Measurements from ENCODE around the gene THAP8.
A peak's percentile ranks its signal among the peaks of the same experiment; 100 is the strongest.

Gene THAP8

DNA sequence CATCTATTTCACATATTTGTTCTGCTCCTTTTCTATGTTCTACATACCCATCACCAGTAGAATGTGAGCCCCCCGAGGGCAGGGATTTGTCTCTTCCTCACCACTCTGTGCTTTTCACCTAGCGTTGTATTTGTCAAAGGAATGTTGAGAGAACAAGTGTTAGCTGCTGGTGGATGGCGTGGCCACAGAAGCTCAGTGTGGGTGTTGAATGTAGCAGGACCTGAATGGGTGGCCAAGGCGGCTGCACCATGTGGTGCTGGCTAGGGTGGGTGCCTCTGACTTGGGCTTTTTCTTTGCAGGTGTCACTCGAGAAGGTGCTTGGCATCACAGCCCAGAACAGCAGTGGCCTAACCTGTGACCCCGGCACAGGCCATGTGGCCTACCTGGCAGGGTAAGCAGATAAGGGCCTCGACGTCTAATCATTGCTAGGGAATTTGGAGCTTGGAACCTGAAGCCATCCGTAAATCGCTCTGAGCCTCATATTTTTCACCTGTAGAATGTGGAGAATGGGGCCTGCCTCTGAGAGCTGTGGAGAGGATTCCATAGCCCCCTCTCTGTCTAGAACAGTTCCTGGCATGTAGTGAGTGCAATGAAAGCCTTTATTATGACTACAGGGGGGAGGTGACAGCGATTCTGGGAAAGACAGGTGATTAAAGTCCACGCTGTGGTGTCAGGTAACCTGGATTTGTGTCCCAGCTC, 4.5 kb upstream of the THAP8 start:
- no peak overlapping the region for H2AFZ ChIP-seq (ENCODE audit: low read length)
- peaks cover 46% of the 10 kb centered on the region for H4K20me1 ChIP-seq (ENCODE audit: insufficient read depth, low read length, poor library complexity, severe bottlenecking)
- H3K36me3 ChIP-seq (ENCODE audit: insufficient read depth, low read length), result peaks cover 45% of the 10 kb centered on the region; the same call in 1 of the 2 replicates
- H3K4me2 ChIP-seq (ENCODE audit: low read depth, low read length, poor library complexity, severe bottlenecking), result peak overlapping the region; percentile 39
- H3K9me3 ChIP-seq (ENCODE audit: insufficient read depth, low read depth, low read length), result no peaks in the 10 kb centered on the region
- no peaks in the 10 kb centered on the region for H3K9me2 ChIP-seq (replicated peaks; ENCODE audit: low read depth, low read length)
- TF ChIP-seq, protein P1, sequence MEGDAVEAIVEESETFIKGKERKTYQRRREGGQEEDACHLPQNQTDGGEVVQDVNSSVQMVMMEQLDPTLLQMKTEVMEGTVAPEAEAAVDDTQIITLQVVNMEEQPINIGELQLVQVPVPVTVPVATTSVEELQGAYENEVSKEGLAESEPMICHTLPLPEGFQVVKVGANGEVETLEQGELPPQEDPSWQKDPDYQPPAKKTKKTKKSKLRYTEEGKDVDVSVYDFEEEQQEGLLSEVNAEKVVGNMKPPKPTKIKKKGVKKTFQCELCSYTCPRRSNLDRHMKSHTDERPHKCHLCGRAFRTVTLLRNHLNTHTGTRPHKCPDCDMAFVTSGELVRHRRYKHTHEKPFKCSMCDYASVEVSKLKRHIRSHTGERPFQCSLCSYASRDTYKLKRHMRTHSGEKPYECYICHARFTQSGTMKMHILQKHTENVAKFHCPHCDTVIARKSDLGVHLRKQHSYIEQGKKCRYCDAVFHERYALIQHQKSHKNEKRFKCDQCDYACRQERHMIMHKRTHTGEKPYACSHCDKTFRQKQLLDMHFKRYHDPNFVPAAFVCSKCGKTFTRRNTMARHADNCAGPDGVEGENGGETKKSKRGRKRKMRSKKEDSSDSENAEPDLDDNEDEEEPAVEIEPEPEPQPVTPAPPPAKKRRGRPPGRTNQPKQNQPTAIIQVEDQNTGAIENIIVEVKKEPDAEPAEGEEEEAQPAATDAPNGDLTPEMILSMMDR (conservative IDR thresholded peaks at IDR 0.05; ENCODE audit: low read length), result no peak
- no peak for TF ChIP-seq EZH2phosphoT487 (IDR thresholded peaks at IDR 0.05; ENCODE audit: borderline replicate concordance)
- no peaks in the 10 kb centered on the region for H3K27me3 ChIP-seq (ENCODE audit: insufficient read depth, low read length, poor library complexity, severe bottlenecking)
- H3F3A ChIP-seq (ENCODE audit: low read depth), result no peaks in the 10 kb centered on the region; the same call in 1 of the 2 replicates
- peak overlapping the region; percentile 19 for H3K9ac ChIP-seq (ENCODE audit: low read depth, low read length, poor library complexity, severe bottlenecking)
- peak overlapping the region; percentile 16 for H3K4me3 ChIP-seq (ENCODE audit: low read length, poor library complexity, severe bottlenecking)
- peaks cover 35% of the 10 kb centered on the region for H3K4me1 ChIP-seq (ENCODE audit: insufficient read depth, low read length, poor library complexity, severe bottlenecking)
- peaks cover 66% of the 10 kb centered on the region for H3K79me2 ChIP-seq (ENCODE audit: insufficient read depth, low read length)

DNA sequence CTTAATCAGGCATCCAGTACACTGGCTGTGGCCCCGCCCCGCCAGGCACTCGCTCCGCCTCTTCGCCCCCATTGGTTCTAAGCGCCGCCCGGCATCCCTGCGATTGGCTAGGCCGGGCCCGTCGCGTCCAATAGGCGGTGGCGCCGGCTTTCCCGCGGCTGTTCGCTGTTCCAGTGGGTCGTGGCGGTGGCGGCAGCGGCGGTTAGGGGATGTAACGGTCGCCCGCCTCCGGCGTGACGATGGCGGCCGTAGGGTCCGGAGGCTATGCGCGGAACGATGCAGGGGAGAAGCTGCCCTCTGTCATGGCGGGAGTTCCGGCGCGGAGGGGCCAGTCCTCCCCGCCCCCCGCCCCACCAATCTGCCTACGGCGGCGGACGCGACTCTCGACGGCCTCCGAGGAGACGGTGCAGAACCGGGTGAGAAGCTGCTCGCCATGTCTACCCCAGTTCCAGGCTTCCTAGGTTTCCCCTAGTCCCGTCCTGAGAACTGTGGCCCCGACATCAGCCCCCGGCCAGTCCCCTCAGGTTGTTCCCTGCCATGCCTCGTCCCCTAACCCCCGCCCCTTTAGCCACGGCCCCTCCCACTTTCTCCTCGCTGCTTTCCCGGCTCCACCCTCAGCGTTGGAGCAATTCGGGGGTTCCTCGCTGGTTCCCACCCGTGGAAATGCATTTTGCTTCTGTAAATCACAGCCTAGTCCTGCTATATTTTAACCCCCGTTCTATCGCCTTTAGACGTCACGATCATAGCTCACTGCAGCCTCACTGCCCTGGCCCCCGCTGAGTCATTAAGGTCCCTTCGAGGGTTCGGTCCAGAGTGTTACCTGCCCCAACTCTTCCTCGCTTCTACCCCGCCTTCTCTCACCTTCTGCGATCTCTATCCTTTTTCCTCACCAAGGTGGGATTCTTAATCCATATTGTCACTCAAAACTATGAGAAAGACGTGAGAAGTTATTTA, 925 bp upstream of the THAP8 start, which contains the start of gene WDR62:
WDR62 (plus strand) TSS at position 165 of the 954 bp plus-strand sequence; CDS start at position 240, 75 bp downstream.
- no peaks in the 10 kb centered on the region; the same call in 1 of the 2 replicates for H3F3A ChIP-seq (ENCODE audit: low read depth)
- TF ChIP-seq, protein P1 (conservative IDR thresholded peaks at IDR 0.05; ENCODE audit: low read length), result no peak; the same call in 1 of the 2 replicates
- TF ChIP-seq EZH2phosphoT487 (IDR thresholded peaks at IDR 0.05; ENCODE audit: borderline replicate concordance), result no peak
- H3K4me3 ChIP-seq (ENCODE audit: low read length, poor library complexity, severe bottlenecking), result peak within 1 kb of the TSS; percentile 99
- no peaks in the 10 kb centered on the region for H3K9me2 ChIP-seq (replicated peaks; ENCODE audit: low read depth, low read length)
- no peaks in the 10 kb centered on the region for H3K27me3 ChIP-seq (ENCODE audit: insufficient read depth, low read length, poor library complexity, severe bottlenecking)
- peaks cover 45% of the 10 kb centered on the region for H3K4me1 ChIP-seq (ENCODE audit: insufficient read depth, low read length, poor library complexity, severe bottlenecking)
- H3K9me3 ChIP-seq (ENCODE audit: insufficient read depth, low read depth, low read length), result no peaks in the 10 kb centered on the region
- H3K36me3 ChIP-seq (ENCODE audit: insufficient read depth, low read length), result peaks cover 16% of the 10 kb centered on the region; the same call in 1 of the 2 replicates
- H2AFZ ChIP-seq (ENCODE audit: low read length), result peak within 1 kb of the TSS; percentile 90
- peak within 1 kb of the TSS; percentile 95 for H3K4me2 ChIP-seq (ENCODE audit: low read depth, low read length, poor library complexity, severe bottlenecking)
- peaks cover 43% of the 10 kb centered on the region for H4K20me1 ChIP-seq (ENCODE audit: insufficient read depth, low read length, poor library complexity, severe bottlenecking)
- peaks cover 57% of the 10 kb centered on the region for H3K79me2 ChIP-seq (ENCODE audit: insufficient read depth, low read length)
- H3K9ac ChIP-seq (ENCODE audit: low read depth, low read length, poor library complexity, severe bottlenecking), result peak within 1 kb of the TSS; percentile 91

DNA sequence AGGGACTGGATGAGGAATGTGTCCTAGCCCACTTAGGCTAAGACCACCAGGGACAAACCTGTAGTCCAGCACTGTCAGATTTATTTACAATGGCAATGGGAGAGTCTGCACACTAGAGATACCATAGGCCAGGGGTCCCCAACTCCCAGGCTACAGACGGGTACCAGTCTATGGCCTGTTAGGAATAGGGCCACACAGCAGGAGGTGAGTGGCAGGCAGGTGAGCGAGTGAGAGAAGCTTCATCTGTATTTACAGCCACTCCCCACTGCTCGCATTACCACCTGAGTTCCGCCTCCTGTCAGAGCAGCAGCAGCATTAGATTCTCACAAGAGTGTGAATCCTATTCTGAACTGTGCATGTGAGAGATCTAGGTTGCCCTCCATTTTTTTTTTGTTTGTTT, 2.4 kb downstream of the THAP8 start:
- H3K79me2 ChIP-seq (ENCODE audit: insufficient read depth, low read length), result peaks cover 24% of the 10 kb centered on the region

More for the DNA sequence above, 2.4 kb downstream of the THAP8 start:
- TF ChIP-seq EZH2phosphoT487 (IDR thresholded peaks at IDR 0.05; ENCODE audit: borderline replicate concordance), result no peak
- TF ChIP-seq, protein P1 (conservative IDR thresholded peaks at IDR 0.05; ENCODE audit: low read length), result no peak
- Histone ChIP-seq H3K9ac (ENCODE audit: low read depth, low read length, poor library complexity, severe bottlenecking) (no peak overlapping the region), H3K9me3 (ENCODE audit: insufficient read depth, low read depth, low read length) (no peaks in the 10 kb centered on the region), H3K36me3 (ENCODE audit: insufficient read depth, low read length) (no peaks in the 10 kb centered on the region), H3K4me2 (ENCODE audit: low read depth, low read length, poor library complexity, severe bottlenecking) (no peak overlapping the region), H3K4me1 (ENCODE audit: insufficient read depth, low read length, poor library complexity, severe bottlenecking) (peaks cover 24% of the 10 kb centered on the region), H3K4me3 (ENCODE audit: low read length, poor library complexity, severe bottlenecking) (no peak overlapping the region), H3K9me2 (replicated peaks; ENCODE audit: low read depth, low read length) (no peaks in the 10 kb centered on the region), H4K20me1 (ENCODE audit: insufficient read depth, low read length, poor library complexity, severe bottlenecking) (peaks cover 15% of the 10 kb centered on the region), H3F3A (ENCODE audit: low read depth) (no peaks in the 10 kb centered on the region; the same call in 1 of the 2 replicates), H3K27me3 (ENCODE audit: insufficient read depth, low read length, poor library complexity, severe bottlenecking) (no peaks in the 10 kb centered on the region), H2AFZ (ENCODE audit: low read length) (no peak overlapping the region)

Measured in Loucy (cell line).